HepG2 (cell line): ENCODE results near the gene SPACA5B. TPM values are rescaled to one million over a fixed set of nuclear protein-coding genes. Genes with fewer than 3 reads are reported as not detected.
"Not testable (repeated sequence)": the region's sequence is repeated elsewhere in the genome, so short reads cannot be mapped to it uniquely, and the experiment has no call there.

Source experiments
- ATAC-seq: fragments of 200-7000 bp; cut with Tn5 transposase; 3 replicates; pipeline ENCODE4 v1.9.1; 2020; ENCODE audit warnings: mild to moderate bottlenecking, moderate library complexity
- BruUV-seq: library from RNA; stranded (reverse); fragments of 400-500 nt; replicated peaks from 2 replicates; lab custom pipeline; 2021; lab: Mats Ljungman, UMichigan
- CTCF ChIA-PET: fragments of 300-600 bp; formaldehyde crosslinking; extraction: SDS; loops from one replicate; lab custom pipeline; 2021; ENCODE audit warnings: low total read pairs, inconsistent platforms, low intra/inter-chr PET ratio; lab: Yijun Ruan, JAX
- POLR2A ChIA-PET: fragments of 350-600 bp; sonication (Branson Sonifier 250); formaldehyde crosslinking; loops from one replicate; lab custom pipeline; 2020; ENCODE audit warnings: antibody characterized with exemption, inconsistent platforms; lab: Yijun Ruan, JAX
- DNase-seq: peaks from one replicate; pipeline ENCODE4 v3.0.0-alpha.2; 2015; ENCODE audit warnings: low spot score
- FAIRE-seq: peaks from 3 replicates; lab custom pipeline; 2011; peaks lifted over from hg19 to GRCh38; lab: Jason Lieb, UNC
- H2AFZ ChIP-seq: one replicate; pipeline ENCODE4 v1.6.1; 2011; ENCODE audit warnings: low read length, inconsistent platforms
- H3K27ac ChIP-seq: fragments of 300-600 bp; 3 replicates; pipeline ENCODE4 v1.8.0; 2011; ENCODE audit warnings: mixed run types, mild to moderate bottlenecking, mixed read lengths, low read length, inconsistent platforms; ENCODE audit not compliant: insufficient read depth; ENCODE audit errors: extremely low read length
- H3K27me3 ChIP-seq, 2 experiments: fragments of 200-600 bp in 1 of 2; 2 replicates in 1 of 2; 3 replicates in 1 of 2; pipeline versions ENCODE4 v1.6.0 to v1.8.0; 2011; ENCODE audit warnings: low read length in 2 of 2, mild to moderate bottlenecking in 2 of 2, moderate library complexity in 2 of 2, inconsistent platforms in 1 of 2; ENCODE audit not compliant: insufficient read depth in 2 of 2, control insufficient read depth in 1 of 2
- H3K36me3 ChIP-seq, 2 experiments: fragments of 200-600 bp in 1 of 2; replicated peaks in 1 of 2; 2 replicates in 1 of 2; 3 replicates in 1 of 2; pipeline versions ENCODE4 v1.5.1 to v1.8.0; 2011; ENCODE audit warnings: low read length in 2 of 2, inconsistent platforms in 1 of 2; ENCODE audit not compliant: insufficient read depth in 2 of 2, control insufficient read depth in 1 of 2
- H3K4me1 ChIP-seq: 2 replicates; pipeline ENCODE4 v1.5.1; 2012; ENCODE audit warnings: low read length, inconsistent platforms; ENCODE audit not compliant: insufficient read depth
- H3K4me2 ChIP-seq: 2 replicates; pipeline ENCODE4 v1.6.0; 2011; ENCODE audit warnings: low read depth, low read length, inconsistent platforms
- H3K4me3 ChIP-seq, 3 experiments: fragments of 200-600 bp in 1 of 3; sonication (generic), shearing (Covaris generic) in 1 of 3; replicated peaks in 1 of 3; 2 replicates each; pipeline ENCODE4 v1.5.1; 2011 to 2016; ENCODE audit warnings: low read length in 3 of 3, inconsistent platforms in 2 of 3, low read depth in 2 of 3, mild to moderate bottlenecking in 2 of 3, control low read depth in 1 of 3, mixed read lengths in 1 of 3; ENCODE audit not compliant: insufficient read depth in 1 of 3
- H3K79me2 ChIP-seq: one replicate; pipeline ENCODE4 v1.6.1; 2011; ENCODE audit warnings: low read length, inconsistent platforms; ENCODE audit not compliant: insufficient read depth
- H3K9ac ChIP-seq: 2 replicates; pipeline ENCODE4 v1.6.0; 2011; ENCODE audit warnings: mild to moderate bottlenecking, low read depth, low read length, inconsistent platforms; ENCODE audit not compliant: insufficient read depth
- H3K9me3 ChIP-seq: 2 replicates; pipeline ENCODE4 v1.5.1; 2012; ENCODE audit warnings: mild to moderate bottlenecking, low read length
- H4K20me1 ChIP-seq: 2 replicates; pipeline ENCODE4 v1.6.0; 2011; ENCODE audit warnings: inconsistent platforms, mild to moderate bottlenecking, low read length, moderate library complexity; ENCODE audit not compliant: insufficient read depth
- ARNT2 ChIP-seq: sonication (generic); formaldehyde crosslinking; IDR thresholded peaks from 2 replicates; pipeline ENCODE4 v1.8.0; 2022; ENCODE audit warnings: mild to moderate bottlenecking, low read depth, missing genetic modification reagents, moderate library complexity
- ETV5 ChIP-seq: IDR thresholded peaks from 2 replicates; pipeline ENCODE4 v1.6.1; 2018; ENCODE audit warnings: missing biosample characterization, missing genetic modification reagents, inconsistent platforms, borderline replicate concordance
- HDAC1 ChIP-seq: sonication (generic); formaldehyde crosslinking; IDR thresholded peaks from 2 replicates; pipeline ENCODE4 v1.5.1; 2020; ENCODE audit warnings: mild to moderate bottlenecking, missing genetic modification reagents
- KLF6 ChIP-seq: IDR thresholded peaks from 2 replicates; pipeline ENCODE4 v1.8.0; 2016; ENCODE audit warnings: missing biosample characterization, missing genetic modification reagents
- PAF1 ChIP-seq: IDR thresholded peaks from 2 replicates; pipeline ENCODE4 v1.6.1; 2016; ENCODE audit warnings: missing genetic modification reagents, missing compliant biosample characterization
- SMARCC2 ChIP-seq: fragments of 450-650 bp; IDR thresholded peaks from 2 replicates; pipeline ENCODE4 v1.6.1; 2017; ENCODE audit warnings: antibody characterized with exemption, mild to moderate bottlenecking
- SRY ChIP-seq: sonication (generic); formaldehyde crosslinking; IDR thresholded peaks from 2 replicates; pipeline ENCODE4 v1.8.0; 2022; ENCODE audit warnings: mild to moderate bottlenecking, missing genetic modification reagents
- ZBTB3 ChIP-seq: sonication (generic); formaldehyde crosslinking; IDR thresholded peaks from 2 replicates; pipeline ENCODE4 v1.4.0; 2020; ENCODE audit warnings: low read depth, mild to moderate bottlenecking, moderate library complexity, missing genetic modification reagents, borderline replicate concordance
- ZKSCAN8 ChIP-seq: IDR thresholded peaks from 2 replicates; pipeline ENCODE4 v1.6.1; 2016; ENCODE audit warnings: borderline replicate concordance, missing genetic modification reagents, missing compliant biosample characterization
- ZNF205 ChIP-seq: IDR thresholded peaks from 2 replicates; pipeline ENCODE4 v1.6.1; 2018; ENCODE audit warnings: missing biosample characterization, missing genetic modification reagents
- ZNF280D ChIP-seq: sonication (generic); formaldehyde crosslinking; IDR thresholded peaks from 2 replicates; pipeline ENCODE4 v1.5.1; 2020; ENCODE audit warnings: mild to moderate bottlenecking, missing genetic modification reagents
- ZNF550 ChIP-seq: sonication (generic); formaldehyde crosslinking; IDR thresholded peaks from 2 replicates; pipeline ENCODE4 v1.4.0; 2020; ENCODE audit warnings: mild to moderate bottlenecking, missing genetic modification reagents, borderline replicate concordance
- ZNF614 ChIP-seq: IDR thresholded peaks from 2 replicates; pipeline ENCODE4 v1.6.1; 2018; ENCODE audit warnings: missing biosample characterization, missing genetic modification reagents, inconsistent platforms, borderline replicate concordance
- ZNF768 ChIP-seq: sonication (generic); formaldehyde crosslinking; IDR thresholded peaks from 2 replicates; pipeline ENCODE4 v1.4.0; 2020; ENCODE audit warnings: missing genetic modification reagents
- WGBS: methylation state at CpG from one replicate; pipeline ENCODE4 v1.1.6; 2017; ENCODE audit warnings: low lambda C conversion rate; 5-methylcytosine and 5-hydroxymethylcytosine counted together
- in situ Hi-C: cut with HindIII; loops from 2 replicates; pipeline ENCODE4 v1.10.0; 2017; ENCODE audit warnings: low pct_unique_long_range_greater_than_20kb; ENCODE audit not compliant: extremely low pct_ligation_motif_present
- intact Hi-C: fragments of 100-400 bp; cut with micrococcal nuclease; formaldehyde crosslinking; loops from one replicate; pipeline ENCODE4 v1.10.0; 2022; ENCODE audit not compliant: unreplicated experiment
- polyA plus RNA-seq, 8 experiments: library from polyadenylated mRNA; depleted of rRNA in 3 of 8; stranded (reverse) in 7 of 8; unstranded in 1 of 8; fragments of >200 nt; fragmentation: Illumina TruSeq in 4 of 8; extraction: Trizol in 4 of 8; gene quantifications; 2 replicates each; pipeline versions ENCODE4 v1.2.1 to v1.2.3, GENCODE V29; 2011 to 2016; ENCODE audit warnings: low read depth in 4 of 8, missing spikeins in 1 of 8, mixed read lengths in 1 of 8; ENCODE audit not compliant: insufficient read depth in 1 of 8
- total RNA-seq, 5 experiments: library from RNA; depleted of rRNA; stranded (reverse); fragments of >200 nt; fragmentation: Illumina TruSeq; extraction: Trizol; gene quantifications; 2 replicates each; pipeline ENCODE4 v1.2.3, GENCODE V29; 2016; ENCODE audit warnings: low read depth in 1 of 5
- TF ChIP-seq, protein P1 (sequence below): IDR thresholded peaks from 2 replicates; pipeline ENCODE4 v1.6.1; 2016; ENCODE audit warnings: low read depth, borderline replicate concordance
- TF ChIP-seq, protein P2 (sequence below): sonication (generic); formaldehyde crosslinking; IDR thresholded peaks from 2 replicates; pipeline ENCODE4 v1.4.0; 2020; ENCODE audit warnings: missing genetic modification reagents, borderline replicate concordance

Gene SPACA5B
- total and polyA plus RNA-seq, 2 of the 13 experiments (the other 11 are each of a cell fraction or from before 2014, with no cell fraction given), result not detected

DNA sequence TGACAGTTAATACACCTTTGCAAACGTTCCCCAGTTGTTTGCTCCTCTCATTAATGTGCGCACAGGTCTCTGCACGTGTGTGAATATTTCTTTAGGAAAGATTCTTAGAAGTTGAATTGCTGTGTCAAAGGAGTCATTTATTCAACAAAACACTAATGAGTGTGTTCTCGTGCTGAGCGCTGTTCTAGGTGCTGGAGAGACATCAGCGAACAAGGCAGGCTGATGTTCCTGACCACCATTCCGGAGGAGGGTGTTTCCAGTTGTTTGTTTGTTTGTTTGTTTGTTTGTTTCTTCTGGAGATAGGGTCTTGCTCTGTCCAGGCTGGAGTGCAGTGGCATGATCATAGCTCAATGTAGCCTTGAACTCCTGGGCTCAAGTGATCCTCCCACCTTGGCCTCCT lies 35.9 kb downstream of the SPACA5B start:
- ATAC-seq, H3K9ac ChIP-seq, DNase-seq, in situ Hi-C loops, H3K27ac ChIP-seq, FAIRE-seq, CTCF ChIA-PET, H3K79me2 ChIP-seq, H3K4me3 ChIP-seq, BruUV-seq, H3K4me1 ChIP-seq, H3K4me2 ChIP-seq, POLR2A ChIA-PET, H3K9me3 ChIP-seq, H4K20me1 ChIP-seq, H2AFZ ChIP-seq, H3K27me3 ChIP-seq, H3K36me3 ChIP-seq, intact Hi-C loops: not testable (repeated sequence)
- 23% methylated on average over 5 of the region's 7 CpGs for WGBS

DNA sequence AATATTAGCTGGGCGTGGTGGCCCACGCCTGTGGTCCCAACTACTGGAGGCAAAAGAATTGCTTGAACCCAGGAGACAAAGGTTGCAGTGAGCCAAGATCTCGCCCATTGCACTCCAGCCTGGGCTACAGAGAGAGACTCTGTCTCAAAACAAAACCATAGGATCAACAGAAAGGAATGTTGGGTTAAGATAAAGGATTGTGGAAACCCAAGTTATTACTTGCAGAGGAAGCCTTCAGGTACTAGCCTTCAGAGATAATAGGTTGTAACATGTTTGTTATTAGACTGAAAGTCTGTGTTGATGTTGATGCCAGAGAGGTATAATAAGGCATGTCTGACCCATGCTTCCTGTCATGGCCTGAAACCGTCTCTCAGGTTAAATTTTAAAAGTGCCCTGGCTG lies 49.3 kb downstream of the SPACA5B start:
- ChIA-PET POLR2A (no interaction called here), CTCF (no interaction called here)
- no TSS peak for BruUV-seq
- Histone ChIP-seq H2AFZ (no peak overlapping the region), H3K27ac (no peak overlapping the region), H3K4me3 (no peak overlapping the region), H3K79me2 (no peaks in the 10 kb centered on the region), H3K9me3 (no peaks in the 10 kb centered on the region), H3K4me1 (no peaks in the 10 kb centered on the region), H3K27me3 (no peaks in the 10 kb centered on the region), H3K9ac (no peak overlapping the region), H3K36me3 (no peaks in the 10 kb centered on the region), H4K20me1 (no peaks in the 10 kb centered on the region), H3K4me2 (no peak overlapping the region)
- intact Hi-C loops (no loop called here), in situ Hi-C loops (no loop called here)
- FAIRE-seq, result no peak
- 0% methylated on average over 1 of the region's 4 CpGs for WGBS
- ATAC-seq, result no peak
- no peak for DNase-seq
- TF ChIP-seq, protein P1, sequence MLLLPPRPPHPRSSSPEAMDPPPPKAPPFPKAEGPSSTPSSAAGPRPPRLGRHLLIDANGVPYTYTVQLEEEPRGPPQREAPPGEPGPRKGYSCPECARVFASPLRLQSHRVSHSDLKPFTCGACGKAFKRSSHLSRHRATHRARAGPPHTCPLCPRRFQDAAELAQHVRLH, result no peak
- TF ChIP-seq ZNF205 (CRISPR knock-in tag) (no peak), HDAC1 (no peak), ZNF614 (CRISPR knock-in tag) (no peak), SRY (CRISPR knock-in tag) (no peak), ZKSCAN8 (CRISPR knock-in tag) (no peak), SMARCC2 (no peak), ETV5 (CRISPR knock-in tag) (no peak), ARNT2 (CRISPR knock-in tag) (no peak), KLF6 (CRISPR knock-in tag) (no peak), ZNF550 (CRISPR knock-in tag) (no peak), ZNF280D (CRISPR knock-in tag) (no peak), ZNF768 (CRISPR knock-in tag) (no peak), PAF1 (CRISPR knock-in tag) (no peak), ZBTB3 (CRISPR knock-in tag) (no peak)
- TF ChIP-seq, protein P2, sequence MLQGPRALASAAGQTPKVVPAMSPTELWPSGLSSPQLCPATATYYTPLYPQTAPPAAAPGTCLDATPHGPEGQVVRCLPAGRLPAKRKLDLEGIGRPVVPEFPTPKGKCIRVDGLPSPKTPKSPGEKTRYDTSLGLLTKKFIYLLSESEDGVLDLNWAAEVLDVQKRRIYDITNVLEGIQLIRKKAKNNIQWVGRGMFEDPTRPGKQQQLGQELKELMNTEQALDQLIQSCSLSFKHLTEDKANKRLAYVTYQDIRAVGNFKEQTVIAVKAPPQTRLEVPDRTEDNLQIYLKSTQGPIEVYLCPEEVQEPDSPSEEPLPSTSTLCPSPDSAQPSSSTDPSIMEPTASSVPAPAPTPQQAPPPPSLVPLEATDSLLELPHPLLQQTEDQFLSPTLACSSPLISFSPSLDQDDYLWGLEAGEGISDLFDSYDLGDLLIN (CRISPR knock-in tag), result no peak
